H1 (cell line): Measurements from ENCODE around the gene NET1.

ENCODE experiments used
- CTCF ChIP-seq, 3 experiments: IDR thresholded peaks; 1 replicate in 2 of 3; 2 replicates in 1 of 3; pipeline versions ENCODE4 v1.5.1 to v1.6.1; 2011; ENCODE audit warnings: low read length in 3 of 3, mild to moderate bottlenecking in 3 of 3, inconsistent platforms in 2 of 3, low read depth in 1 of 3, moderate library complexity in 1 of 3; ENCODE audit not compliant: insufficient read depth in 1 of 3; ENCODE audit errors: control extremely low read depth in 1 of 3
- HDAC6 ChIP-seq: IDR thresholded peaks from one replicate; pipeline ENCODE4 v1.7.1; 2012; ENCODE audit warnings: low read depth, mild to moderate bottlenecking, inconsistent platforms, low read length, moderate library complexity
- JUND ChIP-seq: IDR thresholded peaks from 2 replicates; pipeline ENCODE4 v1.6.1; 2011; ENCODE audit warnings: mild to moderate bottlenecking, improper control_type of control experiment, low read length
- POLR2A ChIP-seq, 2 experiments: IDR thresholded peaks; 1 replicate in 1 of 2; 2 replicates in 1 of 2; pipeline ENCODE4 v1.6.1; 2011; ENCODE audit warnings: low read depth in 2 of 2, low read length in 2 of 2, mild to moderate bottlenecking in 2 of 2; ENCODE audit errors: control extremely low read depth in 1 of 2
- RAD21 ChIP-seq, 2 experiments: IDR thresholded peaks in 1 of 2; conservative IDR thresholded peaks in 1 of 2; 2 replicates each; pipeline ENCODE4 v1.6.1; 2011; ENCODE audit warnings: low read depth in 2 of 2, low read length in 2 of 2, improper control_type of control experiment in 1 of 2, inconsistent platforms in 1 of 2, mild to moderate bottlenecking in 1 of 2, moderate library complexity in 1 of 2
- SIRT6 ChIP-seq: IDR thresholded peaks from one replicate; pipeline ENCODE4 v1.7.1; 2012; ENCODE audit warnings: low read length, inconsistent platforms

GRCh38 chr10:5466451-5467206, 54.3 kb downstream of the NET1 start:
- TF ChIP-seq JUND = no peak; the same call in 1 of the 2 replicates
- TF ChIP-seq HDAC6 = no peak
- no peak for TF ChIP-seq SIRT6
- TF ChIP-seq RAD21 (IDR thresholded peaks at IDR 0.05 in 1 of 2, conservative IDR thresholded peaks at IDR 0.05 in 1 of 2; ENCODE audit: low read depth in 2 of 2, low read length in 2 of 2) = peak; percentile 16 to 29; a peak in 1 of 4 replicates
- no peak for TF ChIP-seq CTCF (IDR thresholded peaks at IDR 0.05; ENCODE audit: control extremely low read depth in 1 of 3, insufficient read depth in 1 of 3, low read depth in 1 of 3, low read length in 3 of 3)
- peak in 1 of 2 experiments; percentile 53; a peak in 1 of 3 replicates for TF ChIP-seq POLR2A (IDR thresholded peaks at IDR 0.05; ENCODE audit: control extremely low read depth in 1 of 2, low read depth in 2 of 2, low read length in 2 of 2)
